Esophagus (tissue), 2 donors: ENCODE data around the gene PIBF1. TPM values are rescaled to one million over a fixed set of nuclear protein-coding genes. Genes with fewer than 3 reads are reported as not detected.

Experiments
- H3K27ac ChIP-seq, 2 donors: one replicate each; pipeline ENCODE4 v1.5.1; 2013; ENCODE audit warnings: low read depth in 2 of 2, mild to moderate bottlenecking in 2 of 2, inconsistent platforms in 1 of 2, low read length in 1 of 2, moderate library complexity in 1 of 2
- H3K27me3 ChIP-seq, 2 donors: one replicate each; pipeline ENCODE4 v1.6.1; 2013; ENCODE audit warnings: low read length in 2 of 2, control low read depth in 1 of 2, mild to moderate bottlenecking in 1 of 2; ENCODE audit not compliant: insufficient read depth in 2 of 2, control insufficient read depth in 1 of 2
- H3K36me3 ChIP-seq, 2 donors: one replicate each; pipeline ENCODE4 v1.6.1; 2013; ENCODE audit warnings: low read length in 1 of 2; ENCODE audit not compliant: control insufficient read depth in 2 of 2, insufficient read depth in 2 of 2
- H3K4me1 ChIP-seq, 2 donors: one replicate each; pipeline ENCODE4 v1.6.1; 2013; ENCODE audit warnings: low read length in 1 of 2; ENCODE audit not compliant: control insufficient read depth in 2 of 2, insufficient read depth in 2 of 2
- H3K4me3 ChIP-seq, 2 donors: one replicate each; pipeline ENCODE4 v1.5.1; 2013; ENCODE audit warnings: low read length in 2 of 2, mild to moderate bottlenecking in 2 of 2, low read depth in 1 of 2, moderate library complexity in 1 of 2
- H3K9me3 ChIP-seq, 2 donors: one replicate each; pipeline ENCODE4 v1.6.1; 2013; ENCODE audit warnings: mild to moderate bottlenecking in 2 of 2, low read depth in 1 of 2, low read length in 1 of 2, moderate library complexity in 1 of 2; ENCODE audit not compliant: control insufficient read depth in 2 of 2, insufficient read depth in 1 of 2
- WGBS, 2 donors: extraction: QIAGEN DNeasy Blood & Tissue Kit; methylation state at CpG; one replicate each; pipeline ENCODE4 v1.1.7; 2013; 5-methylcytosine and 5-hydroxymethylcytosine counted together
- polyA plus RNA-seq, 2 donors: library from polyadenylated mRNA; stranded (reverse); fragments of 200-250 nt; gene quantifications; one replicate each; pipeline ENCODE4 v1.2.3, GENCODE V29; 2013
- donor health status: healthy with polysubstance abuse.
- donor health status: Bipolar disorder and iron deficiency.

Gene PIBF1
- polyA plus RNA-seq, 2 donors = 5.4 to 13.1 TPM

DNA sequence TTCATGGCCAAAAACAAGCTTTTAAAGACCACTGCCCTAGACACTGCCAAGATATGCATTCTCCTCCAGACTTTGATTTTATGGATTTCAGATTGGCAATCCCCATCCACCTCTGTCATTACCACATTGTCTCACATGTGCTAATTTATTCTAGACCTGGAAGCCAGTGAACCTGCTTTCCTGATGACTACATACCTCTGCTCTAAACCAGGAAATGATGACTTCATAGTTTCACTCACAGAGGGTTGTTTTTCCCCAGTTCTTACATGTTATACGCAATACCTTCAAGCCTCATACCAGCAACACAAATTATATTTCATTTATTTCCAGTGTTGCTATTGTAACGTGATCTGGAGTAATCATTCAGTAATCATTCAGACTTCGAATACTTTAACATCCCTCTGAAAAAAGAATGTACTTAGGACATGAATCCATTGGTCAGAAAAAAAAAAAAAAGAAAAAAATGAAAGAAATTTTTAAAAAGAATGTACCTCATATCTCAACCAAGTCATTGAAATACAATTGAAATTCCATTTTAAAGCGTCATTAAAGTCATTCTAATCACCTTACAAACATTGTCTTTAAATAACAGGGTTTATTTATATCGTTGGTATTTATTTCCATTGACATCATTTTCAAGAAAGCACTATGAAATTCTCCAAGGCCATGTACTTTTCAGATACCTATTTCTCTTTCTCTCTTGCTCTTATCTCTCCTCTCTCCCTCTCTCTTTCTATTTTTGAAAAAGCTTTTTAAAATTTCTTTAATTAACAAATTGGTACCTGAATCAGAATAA lies 243.5 kb downstream of the PIBF1 start:
- no peaks in the 10 kb centered on the region for H3K4me1 ChIP-seq
- no peak overlapping the region for H3K27ac ChIP-seq
- H3K9me3 ChIP-seq = no peaks in the 10 kb centered on the region
- no peak overlapping the region for H3K4me3 ChIP-seq
- no peaks in the 10 kb centered on the region for H3K36me3 ChIP-seq
- no peaks in the 10 kb centered on the region for H3K27me3 ChIP-seq
- WGBS, 2 donors = 77 to 83% methylated on average over 5 of the region's 5 CpGs

- H3K36me3 ChIP-seq = no peaks in the 10 kb centered on the region
- no peak overlapping the region for H3K27ac ChIP-seq
- no peaks in the 10 kb centered on the region for H3K27me3 ChIP-seq
- peaks cover 0 to 3% of the 10 kb centered on the region in 2 donors for H3K4me1 ChIP-seq
- no peak overlapping the region for H3K4me3 ChIP-seq
- H3K9me3 ChIP-seq = no peaks in the 10 kb centered on the region
- 94 to 96% methylated on average over 2 of the region's 2 CpGs for WGBS, 2 donors
Observed at GRCh38 chr13:73034901-73035300, 253.0 kb downstream of the PIBF1 start.

- Histone ChIP-seq H3K36me3 (no peaks in the 10 kb centered on the region), H3K27ac (no peak overlapping the region), H3K4me1 (peaks cover 0 to 3% of the 10 kb centered on the region in 2 donors), H3K4me3 (no peak overlapping the region), H3K9me3 (no peaks in the 10 kb centered on the region), H3K27me3 (no peaks in the 10 kb centered on the region)
- 37 to 59% methylated on average over 2 of the region's 2 CpGs for WGBS, 2 donors
Observed at GRCh38 chr13:73035660-73036059, 253.7 kb downstream of the PIBF1 start.

GRCh38 chr13:73036566-73036965 lies 254.6 kb downstream of the PIBF1 start:
- Histone ChIP-seq H3K4me3 (no peak overlapping the region), H3K4me1 (peaks cover 0 to 3% of the 10 kb centered on the region in 2 donors), H3K36me3 (no peaks in the 10 kb centered on the region), H3K27me3 (no peaks in the 10 kb centered on the region), H3K27ac (no peak overlapping the region), H3K9me3 (no peaks in the 10 kb centered on the region)
- 95 to 97% methylated on average over 4 of the region's 4 CpGs for WGBS, 2 donors

- H3K36me3 ChIP-seq = no peaks in the 10 kb centered on the region
- H3K4me1 ChIP-seq = peaks cover 0 to 3% of the 10 kb centered on the region in 2 donors
- H3K27me3 ChIP-seq = no peaks in the 10 kb centered on the region
- H3K4me3 ChIP-seq = no peak overlapping the region
- no peaks in the 10 kb centered on the region for H3K9me3 ChIP-seq
- no peak overlapping the region for H3K27ac ChIP-seq
Observed at GRCh38 chr13:73038064-73038463, 256.1 kb downstream of the PIBF1 start.

DNA sequence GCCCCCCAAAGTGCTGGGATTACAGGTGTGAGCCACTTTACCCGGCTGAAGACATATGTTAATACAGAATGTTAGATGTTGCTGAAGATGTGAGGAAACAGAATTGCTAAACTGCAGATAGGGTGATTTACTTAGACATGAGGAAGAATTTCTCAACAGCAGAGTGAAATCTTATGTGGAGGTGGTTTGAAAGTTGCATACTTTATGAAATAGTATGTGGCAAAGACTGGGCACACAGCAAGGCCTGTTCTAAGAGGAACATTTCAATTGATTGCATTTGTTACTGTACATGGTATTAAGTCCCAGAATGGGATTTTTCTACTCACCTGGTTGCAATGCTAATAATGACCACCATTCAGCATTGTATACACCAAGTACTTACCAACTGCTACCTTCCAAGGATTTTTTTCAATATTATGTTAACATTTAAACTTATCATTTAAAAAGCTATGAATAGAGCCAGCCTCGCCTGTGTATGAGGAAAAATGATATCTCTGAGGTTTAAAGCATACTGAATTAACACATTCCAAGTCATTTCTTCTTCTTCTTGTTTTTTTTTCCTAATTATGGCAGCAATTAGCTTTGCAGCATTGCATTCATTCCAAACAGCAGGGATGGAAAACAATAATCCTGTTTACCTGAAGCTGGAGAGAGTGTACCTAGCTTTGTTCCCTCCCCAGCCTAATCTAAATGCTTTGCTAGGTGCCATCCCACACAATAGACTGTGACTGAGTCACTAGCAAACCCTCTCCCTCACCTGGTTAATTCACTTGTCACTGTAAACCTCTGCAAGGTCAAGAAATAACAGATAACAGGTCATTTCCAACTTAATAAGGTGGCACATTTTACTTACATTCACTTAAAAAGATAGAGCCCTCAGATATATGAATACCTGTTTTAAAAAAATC lies 257.5 kb downstream of the PIBF1 start:
- WGBS, 2 donors = 75 to 85% methylated on average over 2 of the region's 2 CpGs
- no peak overlapping the region for H3K27ac ChIP-seq
- H3K27me3 ChIP-seq = no peaks in the 10 kb centered on the region

DNA sequence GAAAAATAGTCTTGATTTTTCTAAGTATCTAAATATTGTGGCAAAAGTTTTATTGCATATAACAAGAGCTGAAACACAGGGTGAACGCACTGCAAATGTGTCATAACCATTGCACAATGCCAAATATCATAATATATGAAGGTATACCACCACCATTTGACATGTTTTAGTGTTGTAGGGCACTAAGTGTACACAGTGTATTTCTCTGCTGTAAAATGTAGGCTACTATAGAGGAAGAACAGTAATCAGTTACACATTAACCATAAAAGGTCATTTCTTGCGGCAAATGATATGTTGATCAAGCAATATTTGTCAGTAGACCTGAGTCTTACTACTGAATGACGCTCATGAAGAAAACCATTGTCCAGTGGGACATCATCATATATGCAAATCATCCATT lies 258.6 kb downstream of the PIBF1 start:
- no peaks in the 10 kb centered on the region for H3K9me3 ChIP-seq
- no peaks in the 10 kb centered on the region for H3K36me3 ChIP-seq
- 79 to 87% methylated on average over 3 of the region's 3 CpGs for WGBS, 2 donors
- H3K4me1 ChIP-seq = peaks cover 0 to 3% of the 10 kb centered on the region in 2 donors
- H3K4me3 ChIP-seq = no peak overlapping the region
- no peaks in the 10 kb centered on the region for H3K27me3 ChIP-seq
- no peak overlapping the region for H3K27ac ChIP-seq

More for the DNA sequence above, 257.5 kb downstream of the PIBF1 start:
- Histone ChIP-seq H3K4me1 (peaks cover 0 to 3% of the 10 kb centered on the region in 2 donors), H3K9me3 (no peaks in the 10 kb centered on the region), H3K36me3 (no peaks in the 10 kb centered on the region), H3K4me3 (no peak overlapping the region)

DNA sequence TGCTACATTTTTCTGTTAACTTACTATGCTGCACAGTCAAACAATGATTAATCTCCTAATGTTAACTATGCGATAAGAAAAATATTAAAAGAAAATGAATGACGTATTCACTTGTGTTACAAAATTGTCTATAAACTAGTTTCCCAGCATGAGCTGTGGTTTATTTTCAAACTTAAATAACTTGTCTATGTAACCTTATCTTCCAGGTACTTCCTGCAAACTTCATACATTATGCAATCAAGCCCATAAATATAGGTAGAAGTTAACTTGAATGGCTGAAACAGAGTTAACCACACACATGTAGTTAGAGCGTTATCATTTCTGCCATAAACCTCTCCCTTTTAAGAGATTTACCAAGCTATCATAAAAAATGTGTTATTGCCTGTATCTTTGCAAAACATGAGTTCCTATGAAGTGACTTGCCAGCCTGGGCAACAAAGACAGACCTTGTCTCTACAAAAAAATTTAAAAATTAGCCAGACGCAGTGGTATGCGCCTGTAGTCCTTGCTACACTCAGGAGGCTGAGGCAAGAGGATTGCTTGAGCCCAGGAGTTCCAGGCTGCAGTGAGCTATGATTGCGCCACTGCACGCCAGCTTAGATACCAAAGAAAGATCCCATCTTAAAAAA lies 259.1 kb downstream of the PIBF1 start:
- H3K27ac ChIP-seq = no peak overlapping the region
- WGBS, 2 donors = 79 to 86% methylated on average over 7 of the region's 7 CpGs
- H3K27me3 ChIP-seq = no peaks in the 10 kb centered on the region
- H3K4me3 ChIP-seq = no peak overlapping the region
- H3K9me3 ChIP-seq = no peaks in the 10 kb centered on the region
- peaks cover 0 to 2% of the 10 kb centered on the region in 2 donors for H3K4me1 ChIP-seq
- H3K36me3 ChIP-seq = no peaks in the 10 kb centered on the region

DNA sequence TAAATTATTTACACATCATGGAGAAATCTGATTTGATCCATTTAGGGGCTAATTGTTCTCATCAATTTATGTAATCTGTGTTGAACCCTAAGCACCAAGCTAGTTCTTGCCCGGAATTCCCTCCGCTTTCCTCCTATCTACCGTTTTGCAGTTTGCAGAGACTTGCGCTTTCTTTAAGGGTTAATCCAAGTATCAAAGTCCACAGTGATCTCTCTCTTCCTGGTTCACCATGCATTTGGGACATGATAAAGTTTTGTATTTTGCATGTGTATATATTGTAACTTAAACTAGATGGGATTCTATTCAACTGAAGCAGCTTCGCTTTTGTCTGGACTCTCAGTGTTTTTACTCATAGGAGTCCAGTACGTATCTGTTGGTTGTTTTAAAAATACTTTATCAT lies 263.1 kb downstream of the PIBF1 start:
- 79 to 92% methylated on average over 6 of the region's 6 CpGs for WGBS, 2 donors
- no peak overlapping the region for H3K4me3 ChIP-seq
- no peaks in the 10 kb centered on the region for H3K27me3 ChIP-seq
- no peaks in the 10 kb centered on the region for H3K4me1 ChIP-seq
- no peaks in the 10 kb centered on the region for H3K36me3 ChIP-seq
- no peak overlapping the region for H3K27ac ChIP-seq
- no peaks in the 10 kb centered on the region for H3K9me3 ChIP-seq
